B cell (primary cell): Measurements from ENCODE around the gene ANKLE1. TPM values are rescaled to one million over a fixed set of nuclear protein-coding genes. Genes with fewer than 3 reads are reported as not detected.

ENCODE experiments used
- ATAC-seq: fragments of 200-7000 bp; cut with Tn5 transposase; one replicate; pipeline ENCODE4 v1.10.0; 2021; ENCODE audit warnings: low read depth, mild to moderate bottlenecking, moderate number of reproducible peaks, moderate library complexity
- CTCF ChIA-PET: fragments of 350-600 bp; sonication (Branson Sonifier 250); formaldehyde crosslinking; loops from one replicate; lab custom pipeline; 2021; ENCODE audit warnings: antibody characterized with exemption, inconsistent platforms; lab: Charles Lee
- POLR2A ChIA-PET: fragments of 350-600 bp; sonication (Branson Sonifier 250); formaldehyde crosslinking; loops from one replicate; lab custom pipeline; 2021; ENCODE audit warnings: antibody characterized with exemption; lab: Charles Lee
- DNase-seq: peaks from one replicate; pipeline ENCODE4 v3.0.0; 2013
- H2AFZ ChIP-seq: 2 replicates; pipeline ENCODE4 v1.6.1; 2012; ENCODE audit warnings: mild to moderate bottlenecking, low read depth, low read length; ENCODE audit not compliant: insufficient read depth, poor library complexity, severe bottlenecking
- H3K27ac ChIP-seq, 2 donors: 1 replicate in 1 of 2; 2 replicates in 1 of 2; pipeline ENCODE4 v1.5.1; 2012 to 2013; ENCODE audit warnings: low read length in 2 of 2, mild to moderate bottlenecking in 2 of 2, moderate library complexity in 1 of 2
- H3K27me3 ChIP-seq, 4 experiments: fragments of 200-600 bp in 1 of 4; sonication (generic) in 1 of 4; replicated peaks in 1 of 4; 1 replicate in 2 of 4; 2 replicates in 2 of 4; pipeline versions ENCODE4 v1.6.1 to v1.7.0; 2013 to 2016; ENCODE audit warnings: low read length in 3 of 4, mild to moderate bottlenecking in 2 of 4, mixed read lengths in 1 of 4, moderate library complexity in 1 of 4; ENCODE audit not compliant: insufficient read depth in 4 of 4, control insufficient read depth in 3 of 4; ENCODE audit errors: control extremely low read depth in 1 of 4
- H3K36me3 ChIP-seq, 2 experiments: replicated peaks in 1 of 2; 1 replicate in 1 of 2; 2 replicates in 1 of 2; pipeline versions ENCODE4 v1.6.1 to v1.7.1; 2013; ENCODE audit warnings: low read length in 1 of 2; ENCODE audit not compliant: insufficient read depth in 2 of 2, control insufficient read depth in 1 of 2; ENCODE audit errors: control extremely low read depth in 1 of 2, extremely low read depth in 1 of 2
- H3K4me1 ChIP-seq, 2 donors: fragments of 200-600 bp in 1 of 2; sonication (generic) in 1 of 2; 1 replicate in 1 of 2; 2 replicates in 1 of 2; pipeline versions ENCODE4 v1.5.1 to v1.6.1; 2013 to 2017; ENCODE audit warnings: low read length in 2 of 2; ENCODE audit not compliant: control insufficient read depth in 2 of 2, insufficient read depth in 2 of 2
- H3K4me2 ChIP-seq: replicated peaks from 2 replicates; pipeline ENCODE3; 2012; ENCODE audit warnings: mild to moderate bottlenecking, low read depth, low read length; ENCODE audit not compliant: poor library complexity, severe bottlenecking
- H3K4me3 ChIP-seq, 5 experiments: fragments of 200-600 bp in 1 of 5; sonication (generic) in 1 of 5; 1 replicate in 3 of 5; 2 replicates in 2 of 5; pipeline versions ENCODE4 v1.5.1 to v1.7.0; 2011 to 2016; ENCODE audit warnings: low read length in 4 of 5, mild to moderate bottlenecking in 4 of 5, low read depth in 2 of 5, control low read depth in 1 of 5, moderate library complexity in 1 of 5; ENCODE audit not compliant: insufficient read depth in 1 of 5; ENCODE audit errors: control extremely low read depth in 1 of 5, extremely low read depth in 1 of 5
- H3K79me2 ChIP-seq: fragments of 200-600 bp; sonication (generic); one replicate; pipeline ENCODE4 v1.6.0; 2016; ENCODE audit warnings: low read length; ENCODE audit not compliant: control insufficient read depth, insufficient read depth
- H3K9ac ChIP-seq: fragments of 200-600 bp; sonication (generic); 2 replicates; pipeline ENCODE4 v1.6.1; 2017; ENCODE audit warnings: mild to moderate bottlenecking, low read length, moderate library complexity
- H3K9me3 ChIP-seq, 3 donors: one replicate each; pipeline versions ENCODE4 v1.6.1 to v1.7.1; 2013; ENCODE audit warnings: low read length in 2 of 3; ENCODE audit not compliant: control insufficient read depth in 2 of 3, insufficient read depth in 1 of 3; ENCODE audit errors: control extremely low read depth in 1 of 3
- H4K20me1 ChIP-seq: 2 replicates; pipeline ENCODE4 v1.6.0; 2012; ENCODE audit warnings: mild to moderate bottlenecking, low read length; ENCODE audit not compliant: insufficient read depth, control insufficient read depth, poor library complexity, severe bottlenecking
- H3K27ac Mint-ChIP-seq: one replicate; pipeline ENCODE4 v1.8.0; 2021; ENCODE audit warnings: mixed read lengths
- H3K27me3 Mint-ChIP-seq: one replicate; pipeline ENCODE4 v1.8.0; 2021; ENCODE audit warnings: mixed read lengths
- H3K4me1 Mint-ChIP-seq: one replicate; pipeline ENCODE4 v1.8.0; 2021; ENCODE audit warnings: mixed read lengths
- H3K4me3 Mint-ChIP-seq: one replicate; pipeline ENCODE4 v1.8.0; 2021; ENCODE audit warnings: mixed read lengths
- H3K9me3 Mint-ChIP-seq: one replicate; pipeline ENCODE4 v1.8.0; 2022; ENCODE audit warnings: mixed read lengths; ENCODE audit not compliant: insufficient read depth
- CTCF ChIP-seq: fragments of 200-600 bp; IDR thresholded peaks from one replicate; pipeline ENCODE4 v1.8.0; 2022; ENCODE audit warnings: antibody characterized with exemption, mild to moderate bottlenecking
- EZH2 ChIP-seq: IDR thresholded peaks from 2 replicates; pipeline ENCODE4 v1.6.1; 2012; ENCODE audit warnings: borderline replicate concordance, low read depth, mild to moderate bottlenecking, moderate library complexity, low read length; ENCODE audit not compliant: insufficient read depth, poor library complexity, severe bottlenecking
- WGBS: methylation state at CpG from one replicate; pipeline ENCODE4 v1.1.5; 2013; ENCODE audit warnings: missing lambda C conversion rate; ENCODE audit not compliant: insufficient coverage; 5-methylcytosine and 5-hydroxymethylcytosine counted together
- intact Hi-C: fragments of 100-400 bp; cut with micrococcal nuclease; formaldehyde crosslinking; loops from one replicate; pipeline ENCODE4 v1.10.0; 2022
- polyA plus RNA-seq: library from polyadenylated mRNA; depleted of rRNA; stranded (reverse); fragments of >200 nt; gene quantifications from 2 replicates; pipeline ENCODE4 v1.2.3, GENCODE V29; 2012
- total RNA-seq, 2 donors: library from RNA; stranded (reverse); fragments of 120-200 nt in 1 of 2; gene quantifications; 1 replicate in 1 of 2; 2 replicates in 1 of 2; pipeline versions ENCODE4 v1.2.3 to v1.2.4, GENCODE V29; 2013 to 2022

Gene ANKLE1
- total and polyA plus RNA-seq, 2 donors (not counting 1 experiment from before 2014, with no cell fraction given), result 6.2 to 7.6 TPM

GRCh38 chr19:17309965-17310461 lies 28.3 kb downstream of the ANKLE1 start:
- peak overlapping the region; percentile 97 for H3K9ac ChIP-seq
- H3K4me1 ChIP-seq, result peaks cover 18 to 31% of the 10 kb centered on the region in 2 donors
- Mint-ChIP-seq H3K9me3 (no peaks in the 10 kb centered on the region), H3K4me3 (peak overlapping the region; percentile 95), H3K27me3 (no peaks in the 10 kb centered on the region), H3K27ac (peak overlapping the region; percentile 96), H3K4me1 (peaks cover 38% of the 10 kb centered on the region)
- whole genome bisulfite sequencing, result 5% methylated on average over 14 of the region's 23 CpGs
- peaks cover 70% of the 10 kb centered on the region for H3K79me2 ChIP-seq
- TF ChIP-seq EZH2, result no peak
- TF ChIP-seq CTCF, result no peak
- H3K36me3 ChIP-seq, result peaks cover 0 to 16% of the 10 kb centered on the region in 2 experiments
- ATAC-seq (no peak), DNase-seq (no peak)
- peak overlapping the region; percentile 70 for H2AFZ ChIP-seq
- no peaks in the 10 kb centered on the region for H3K9me3 ChIP-seq
- peaks cover 54% of the 10 kb centered on the region for H4K20me1 ChIP-seq
- intact Hi-C loops, result loop anchor here (1.0 to 10.0 kb wide), 8 partner anchors 18 to 723 kb away; partner anchors contain the start of genes BABAM1, GTPBP3, OCEL1 and SMIM7
- CTCF ChIA-PET, result interaction anchor here (1.5 kb wide), 2 partner anchors 30 to 95 kb away, joined by 3 to 9 read pairs; partner anchors contain the start of genes ANKLE1 and BST2
- peak overlapping the region; percentile 63 to 98 (median 96) for H3K4me3 ChIP-seq
- peak overlapping the region; percentile 53 to 83 for H3K27ac ChIP-seq
- H3K27me3 ChIP-seq, result no peaks in the 10 kb centered on the region
- peak overlapping the region; percentile 98 for H3K4me2 ChIP-seq
- POLR2A ChIA-PET, result interaction anchor here (1.3 kb wide), 1 partner anchor 96 kb away, joined by 4 read pairs; the partner anchor contains the start of gene BST2
